GM19452 (cell line): ENCODE data around the gene ATXN7L3B.

Experiments used
- ATAC-seq: cut with Tn5 transposase; IDR thresholded peaks from one replicate; pipeline ENCODE4 v1.9.1; 2021; ENCODE audit not compliant: unreplicated experiment

The ATXN7L3B gene

GRCh38 chr12:74547249-74547648, 9.6 kb downstream of the ATXN7L3B start:
- ATAC-seq, result no peak

DNA sequence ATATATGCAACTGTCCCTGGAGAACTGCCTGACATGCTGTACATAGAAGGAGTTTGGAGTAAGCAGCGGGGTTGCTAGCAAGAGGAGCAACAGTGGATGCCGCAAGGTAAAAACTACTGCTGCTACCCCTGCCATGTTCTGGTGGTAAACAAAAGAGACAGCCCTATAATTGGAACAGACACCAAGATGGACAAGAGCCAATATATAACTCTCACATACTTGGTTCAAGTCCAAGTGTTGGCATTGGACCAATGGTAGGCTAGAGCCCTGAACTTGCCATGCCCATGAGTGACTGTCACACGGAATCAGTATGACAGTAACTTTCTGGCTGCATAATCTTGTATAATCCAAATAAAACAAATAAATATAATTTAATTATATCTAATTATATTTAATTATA, 13.7 kb downstream of the ATXN7L3B start:
- ATAC-seq, result no peak

GRCh38 chr12:74552201-74552600, 14.6 kb downstream of the ATXN7L3B start:
- no peak for ATAC-seq

DNA sequence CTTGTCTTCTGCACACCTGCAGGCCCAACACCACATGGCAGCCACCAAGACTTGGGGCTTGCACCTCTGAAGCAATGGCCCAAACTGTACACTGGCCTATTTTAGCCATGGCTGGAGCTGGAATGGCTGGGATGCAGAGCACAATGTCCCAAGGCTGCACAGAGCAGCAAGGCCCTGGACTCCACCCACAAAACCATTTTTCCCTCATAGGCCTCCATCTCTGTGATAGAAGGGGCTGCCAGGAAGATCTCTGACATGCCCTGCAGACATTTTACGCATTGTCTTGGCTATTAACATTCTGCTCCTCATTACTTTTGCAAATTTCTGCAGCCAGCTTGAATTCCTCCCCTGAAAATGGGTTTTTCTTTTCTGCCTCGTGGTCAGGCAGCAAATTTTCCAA, 22.1 kb downstream of the ATXN7L3B start:
- ATAC-seq, result no peak

DNA sequence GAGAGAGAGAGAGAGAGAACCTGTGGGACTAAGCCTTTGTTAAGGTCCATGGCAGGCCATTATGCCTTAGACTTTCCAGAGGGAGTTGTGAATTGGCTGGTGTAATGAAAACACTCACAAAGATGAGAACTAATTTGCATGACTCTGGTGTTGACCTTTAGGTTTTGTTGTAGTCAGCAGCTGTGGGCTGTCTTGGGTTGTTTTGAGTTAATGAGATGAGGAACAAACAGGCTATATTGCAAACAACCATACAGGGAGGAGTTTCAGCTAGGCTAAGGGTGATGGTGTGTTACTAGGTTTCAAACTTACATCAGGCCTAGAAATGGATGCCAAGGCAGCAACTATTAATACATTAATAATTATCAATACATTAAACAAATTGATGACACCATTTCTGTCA, 26.3 kb downstream of the ATXN7L3B start:
- ATAC-seq, result no peak

GRCh38 chr12:74578486-74578885, 40.9 kb downstream of the ATXN7L3B start:
- ATAC-seq, result no peak

DNA sequence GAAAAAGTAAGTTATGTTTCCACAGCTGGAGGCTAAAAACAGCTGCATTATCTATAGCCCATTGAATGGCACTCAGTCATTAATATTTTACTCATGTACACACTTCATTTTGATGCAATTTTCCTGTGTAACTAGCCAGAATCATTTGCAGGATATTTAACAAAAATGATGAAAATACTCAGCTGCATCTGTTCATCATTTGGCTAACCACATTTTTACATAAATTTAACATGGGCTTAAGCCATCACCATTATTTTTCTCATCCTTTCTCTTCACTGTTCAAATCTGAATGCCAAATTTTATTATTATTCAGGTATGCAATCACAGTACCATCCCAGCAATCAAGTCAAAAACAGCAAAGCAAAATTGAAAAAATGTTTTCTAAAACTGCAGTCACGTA, 41.8 kb downstream of the ATXN7L3B start:
- ATAC-seq, result no peak

DNA sequence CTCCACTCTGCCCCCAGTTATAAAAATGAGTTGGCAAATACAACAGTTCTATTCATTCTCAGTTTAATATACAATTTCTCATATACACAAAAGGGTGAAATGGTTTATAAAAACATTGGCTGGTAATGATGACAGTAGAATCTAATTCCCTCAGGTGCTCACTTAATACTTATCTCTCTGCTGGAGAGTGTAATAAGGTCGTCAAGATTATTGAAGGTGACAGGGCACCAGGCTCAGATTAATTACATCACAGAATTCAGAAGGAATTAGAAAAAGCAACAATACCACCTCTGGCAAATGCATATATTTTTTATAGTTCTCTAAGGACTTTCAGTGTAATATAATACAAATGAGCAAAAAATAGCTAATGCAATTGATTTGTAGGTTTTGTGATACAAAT, 42.3 kb downstream of the ATXN7L3B start:
- no peak for ATAC-seq

DNA sequence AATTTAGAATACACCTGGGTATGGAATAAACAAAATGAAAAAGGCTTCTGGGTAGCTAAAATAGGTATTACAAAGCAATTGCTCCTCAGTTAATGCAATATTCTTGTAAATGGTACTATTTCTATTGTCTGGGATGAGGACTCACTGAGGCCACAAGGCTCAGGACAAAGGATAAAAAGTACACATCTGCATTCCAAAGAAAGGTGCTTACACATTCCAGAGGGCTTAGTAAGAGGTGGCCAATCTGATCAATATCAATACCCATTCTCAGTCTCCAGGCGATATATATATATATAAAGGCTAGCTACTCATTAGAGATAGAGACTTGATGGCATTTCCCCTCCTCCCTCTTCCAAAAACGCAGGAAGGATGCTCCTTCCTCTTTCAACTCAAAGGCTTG, 43.8 kb downstream of the ATXN7L3B start:
- ATAC-seq, result no peak

- no peak for ATAC-seq
These were observed 46.9 kb downstream of the ATXN7L3B start for GRCh38 chr12:74584483-74585062.

DNA sequence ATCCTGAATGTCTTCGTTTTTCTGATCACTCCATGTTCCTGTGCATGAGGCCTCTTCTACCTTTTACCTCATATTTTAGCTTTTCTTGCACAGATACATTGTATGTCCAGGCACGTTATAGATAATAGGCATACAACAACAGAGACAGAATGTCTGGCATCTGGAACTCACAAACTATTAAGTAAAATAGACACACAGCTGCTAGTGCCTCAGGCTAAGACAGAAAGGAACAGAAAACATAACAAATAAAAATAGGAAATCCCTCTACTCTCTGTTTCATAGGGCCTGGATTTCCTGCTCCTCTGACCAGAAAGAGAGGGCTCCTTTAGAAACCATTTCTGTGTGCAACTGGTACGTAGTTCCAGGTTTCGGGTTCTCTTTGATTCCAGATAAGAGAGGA, 48.6 kb downstream of the ATXN7L3B start:
- ATAC-seq, result no peak
